KOPT-K1 (cell line): ENCODE measurements around the gene ZNF766.
A peak's percentile ranks its signal among the peaks of the same experiment; 100 is the strongest.

Experiments
- H3K27ac ChIP-seq: fragments of 200-600 bp; sonication (generic); 2 replicates; pipeline ENCODE4 v1.5.1; 2016; ENCODE audit warnings: antibody characterized with exemption, mild to moderate bottlenecking, low read depth, low read length; ENCODE audit not compliant: poor library complexity, severe bottlenecking
- H3K36me3 ChIP-seq: fragments of 200-600 bp; sonication (generic); 2 replicates; pipeline ENCODE4 v1.5.1; 2017; ENCODE audit warnings: antibody characterized with exemption, mild to moderate bottlenecking, low read length, moderate library complexity; ENCODE audit not compliant: insufficient read depth
- H3K9me3 ChIP-seq: fragments of 200-600 bp; sonication (generic); 2 replicates; pipeline ENCODE4 v1.5.1; 2017; ENCODE audit warnings: antibody characterized with exemption, low read length, mild to moderate bottlenecking; ENCODE audit not compliant: insufficient read depth, poor library complexity, severe bottlenecking

The ZNF766 gene

GRCh38 chr19:52269338-52270261 is at the start of gene ZNF766:
Gene ZNF766 (plus strand): TSS chr19:52269587. CDS start chr19:52269614, 27 bp downstream.
- Histone ChIP-seq H3K9me3 (peaks cover 47% of the 10 kb centered on the region), H3K36me3 (peaks cover 36% of the 10 kb centered on the region), H3K27ac (peak within 1 kb of the TSS; percentile 93)

GRCh38 chr19:52219611-52220010 is 49.8 kb upstream of the ZNF766 start:
- Histone ChIP-seq H3K36me3 (peaks cover 100% of the 10 kb centered on the region), H3K9me3 (no peaks in the 10 kb centered on the region), H3K27ac (no peak overlapping the region)

- no peaks in the 10 kb centered on the region for H3K9me3 ChIP-seq
- H3K36me3 ChIP-seq, result peaks cover 100% of the 10 kb centered on the region
- H3K27ac ChIP-seq, result no peak overlapping the region
Measured at GRCh38 chr19:52221031-52221430, 48.4 kb upstream of the ZNF766 start.

GRCh38 chr19:52221831-52222375 is 47.5 kb upstream of the ZNF766 start:
- peaks cover 100% of the 10 kb centered on the region for H3K36me3 ChIP-seq
- H3K27ac ChIP-seq, result no peak overlapping the region
- H3K9me3 ChIP-seq, result no peaks in the 10 kb centered on the region

GRCh38 chr19:52224211-52224610 is 45.2 kb upstream of the ZNF766 start:
- no peaks in the 10 kb centered on the region for H3K9me3 ChIP-seq
- no peak overlapping the region for H3K27ac ChIP-seq
- H3K36me3 ChIP-seq, result peaks cover 100% of the 10 kb centered on the region

GRCh38 chr19:52226652-52227051 is 42.7 kb upstream of the ZNF766 start:
- Histone ChIP-seq H3K27ac (no peak overlapping the region), H3K9me3 (no peaks in the 10 kb centered on the region), H3K36me3 (peaks cover 79% of the 10 kb centered on the region)

- Histone ChIP-seq H3K36me3 (peaks cover 72% of the 10 kb centered on the region), H3K27ac (no peak overlapping the region), H3K9me3 (no peaks in the 10 kb centered on the region)
Measured at GRCh38 chr19:52227196-52227940, 42.0 kb upstream of the ZNF766 start.

- Histone ChIP-seq H3K36me3 (peaks cover 66% of the 10 kb centered on the region), H3K27ac (no peak overlapping the region), H3K9me3 (no peaks in the 10 kb centered on the region)
Measured at GRCh38 chr19:52227980-52228379, 41.4 kb upstream of the ZNF766 start.

- no peak overlapping the region for H3K27ac ChIP-seq
- H3K36me3 ChIP-seq, result peaks cover 51% of the 10 kb centered on the region
- no peaks in the 10 kb centered on the region for H3K9me3 ChIP-seq
Measured at GRCh38 chr19:52229524-52229923, 39.9 kb upstream of the ZNF766 start.

- H3K9me3 ChIP-seq, result no peaks in the 10 kb centered on the region
- peaks cover 39% of the 10 kb centered on the region for H3K36me3 ChIP-seq
- H3K27ac ChIP-seq, result no peak overlapping the region
Measured at GRCh38 chr19:52230685-52231084, 38.7 kb upstream of the ZNF766 start.

GRCh38 chr19:52231154-52231910 is 38.1 kb upstream of the ZNF766 start:
- Histone ChIP-seq H3K9me3 (no peaks in the 10 kb centered on the region), H3K27ac (no peak overlapping the region), H3K36me3 (peaks cover 33% of the 10 kb centered on the region)

GRCh38 chr19:52234406-52234805 is 35.0 kb upstream of the ZNF766 start:
- no peak overlapping the region for H3K27ac ChIP-seq
- peaks cover 2% of the 10 kb centered on the region; the same call in 1 of the 2 replicates for H3K36me3 ChIP-seq
- no peaks in the 10 kb centered on the region for H3K9me3 ChIP-seq

GRCh38 chr19:52237197-52237596 is 32.2 kb upstream of the ZNF766 start:
- H3K9me3 ChIP-seq, result no peaks in the 10 kb centered on the region
- H3K36me3 ChIP-seq, result no peaks in the 10 kb centered on the region
- H3K27ac ChIP-seq, result no peak overlapping the region

- Histone ChIP-seq H3K36me3 (no peaks in the 10 kb centered on the region), H3K9me3 (no peaks in the 10 kb centered on the region), H3K27ac (no peak overlapping the region)
Measured at GRCh38 chr19:52237771-52238400, 31.5 kb upstream of the ZNF766 start.
